Chondrocyte (in vitro differentiated cells): Measurements from ENCODE around the gene IST1. TPM values are rescaled to one million over a fixed set of nuclear protein-coding genes. Genes with fewer than 3 reads are reported as not detected.
"Not testable (repeated sequence)": the region's sequence is repeated elsewhere in the genome, so short reads cannot be mapped to it uniquely, and the experiment has no call there.

Experiments
- DNase-seq: peaks from one replicate; pipeline ENCODE4 v3.0.0; 2021; ENCODE audit warnings: mixed read lengths, low spot score
- H3K27ac Mint-ChIP-seq: one replicate; pipeline ENCODE4 v1.8.0; 2021; ENCODE audit warnings: mild to moderate bottlenecking, moderate library complexity, mixed read lengths; ENCODE audit not compliant: unreplicated experiment
- H3K27me3 Mint-ChIP-seq: 2 replicates; pipeline ENCODE4 v1.8.0; 2021; ENCODE audit warnings: low read depth, mixed read lengths
- H3K36me3 Mint-ChIP-seq: 2 replicates; pipeline ENCODE4 v1.8.0; 2021; ENCODE audit warnings: low read depth, mixed read lengths
- H3K4me1 Mint-ChIP-seq: 2 replicates; pipeline ENCODE4 v1.8.0; 2021; ENCODE audit warnings: low read depth, mild to moderate bottlenecking, mixed read lengths
- H3K4me3 Mint-ChIP-seq: one replicate; pipeline ENCODE4 v1.8.0; 2021; ENCODE audit warnings: mild to moderate bottlenecking, moderate library complexity, mixed read lengths; ENCODE audit not compliant: unreplicated experiment
- H3K9me3 Mint-ChIP-seq: 2 replicates; pipeline ENCODE4 v1.8.0; 2021; ENCODE audit warnings: low read depth, mixed read lengths
- CTCF ChIP-seq: fragments of 200-600 bp; sonication (generic); IDR thresholded peaks from 2 replicates; pipeline ENCODE4 v1.5.0; 2021; ENCODE audit warnings: antibody characterized with exemption, mild to moderate bottlenecking, moderate library complexity
- total RNA-seq: library from RNA; stranded (reverse); gene quantifications from 3 replicates; pipeline ENCODE4 v1.2.1, GENCODE V29; 2021

The IST1 gene
- total RNA-seq, 1 donor from 2014 or later, result 172 TPM

GRCh38 chr16:71855937-71856662 lies 39.2 kb upstream of the IST1 start:
- TF ChIP-seq CTCF, result no peak
- Mint-ChIP-seq H3K27me3 (no peaks in the 10 kb centered on the region), H3K4me3 (no peak overlapping the region), H3K9me3 (no peaks in the 10 kb centered on the region), H3K36me3 (peaks cover 8% of the 10 kb centered on the region), H3K27ac (no peak overlapping the region), H3K4me1 (peaks cover 25% of the 10 kb centered on the region)
- no peak for DNase-seq

GRCh38 chr16:71859762-71860521 lies 35.4 kb upstream of the IST1 start:
- Mint-ChIP-seq H3K4me1 (peaks cover 12% of the 10 kb centered on the region), H3K27ac (peak overlapping the region; percentile 32), H3K27me3 (no peaks in the 10 kb centered on the region), H3K9me3 (no peaks in the 10 kb centered on the region), H3K4me3 (no peak overlapping the region), H3K36me3 (peaks cover 18% of the 10 kb centered on the region)
- DNase-seq, result no peak
- no peak for TF ChIP-seq CTCF

GRCh38 chr16:71863995-71864394 lies 31.3 kb upstream of the IST1 start:
- Mint-ChIP-seq H3K4me1 (peaks cover 4% of the 10 kb centered on the region), H3K4me3 (no peak overlapping the region), H3K27ac (no peak overlapping the region), H3K36me3 (peaks cover 28% of the 10 kb centered on the region), H3K27me3 (no peaks in the 10 kb centered on the region), H3K9me3 (no peaks in the 10 kb centered on the region)
- DNase-seq, result no peak
- no peak for TF ChIP-seq CTCF

GRCh38 chr16:71865173-71865863 lies 30.0 kb upstream of the IST1 start:
- no peak overlapping the region for H3K4me3 Mint-ChIP-seq
- TF ChIP-seq CTCF, result no peak
- peaks cover 32% of the 10 kb centered on the region for H3K36me3 Mint-ChIP-seq
- no peaks in the 10 kb centered on the region for H3K27me3 Mint-ChIP-seq
- no peak overlapping the region for H3K27ac Mint-ChIP-seq
- no peaks in the 10 kb centered on the region for H3K4me1 Mint-ChIP-seq
- no peaks in the 10 kb centered on the region for H3K9me3 Mint-ChIP-seq
- DNase-seq, result no peak

- not testable (repeated sequence) for H3K27me3 Mint-ChIP-seq, H3K27ac Mint-ChIP-seq, H3K9me3 Mint-ChIP-seq, DNase-seq, H3K4me3 Mint-ChIP-seq, H3K4me1 Mint-ChIP-seq
- H3K36me3 Mint-ChIP-seq, result peaks cover 29% of the 10 kb centered on the region
These were observed 28.2 kb upstream of the IST1 start for GRCh38 chr16:71867175-71867574.
